ENCODE data around the gene GALNS.

GRCh38 chr16:88839026-88839529 lies 17.7 kb downstream of the GALNS start:
- TF ChIP-seq, protein P1, sequence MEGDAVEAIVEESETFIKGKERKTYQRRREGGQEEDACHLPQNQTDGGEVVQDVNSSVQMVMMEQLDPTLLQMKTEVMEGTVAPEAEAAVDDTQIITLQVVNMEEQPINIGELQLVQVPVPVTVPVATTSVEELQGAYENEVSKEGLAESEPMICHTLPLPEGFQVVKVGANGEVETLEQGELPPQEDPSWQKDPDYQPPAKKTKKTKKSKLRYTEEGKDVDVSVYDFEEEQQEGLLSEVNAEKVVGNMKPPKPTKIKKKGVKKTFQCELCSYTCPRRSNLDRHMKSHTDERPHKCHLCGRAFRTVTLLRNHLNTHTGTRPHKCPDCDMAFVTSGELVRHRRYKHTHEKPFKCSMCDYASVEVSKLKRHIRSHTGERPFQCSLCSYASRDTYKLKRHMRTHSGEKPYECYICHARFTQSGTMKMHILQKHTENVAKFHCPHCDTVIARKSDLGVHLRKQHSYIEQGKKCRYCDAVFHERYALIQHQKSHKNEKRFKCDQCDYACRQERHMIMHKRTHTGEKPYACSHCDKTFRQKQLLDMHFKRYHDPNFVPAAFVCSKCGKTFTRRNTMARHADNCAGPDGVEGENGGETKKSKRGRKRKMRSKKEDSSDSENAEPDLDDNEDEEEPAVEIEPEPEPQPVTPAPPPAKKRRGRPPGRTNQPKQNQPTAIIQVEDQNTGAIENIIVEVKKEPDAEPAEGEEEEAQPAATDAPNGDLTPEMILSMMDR (conservative IDR thresholded peaks at IDR 0.05; ENCODE audit: low read length): no peak; the same call in 1 of the 2 replicates
- no peak for TF ChIP-seq EZH2phosphoT487 (IDR thresholded peaks at IDR 0.05; ENCODE audit: borderline replicate concordance)

All from Loucy (cell line).